ENCODE results near the gene TMTC2.

- TF ChIP-seq CTCF (IDR thresholded peaks at IDR 0.05; ENCODE audit: insufficient read depth, low read length, poor library complexity, severe bottlenecking) (no peak), EZH2phosphoT487 (conservative IDR thresholded peaks at IDR 0.05; ENCODE audit: low read length) (no peak)
Measured at GRCh38 chr12:83158613-83159207, 472.0 kb downstream of the TMTC2 start.

Measured in SU-DHL-6 (cell line).